K562 (cell line): ENCODE measurements around the gene ATAD5. TPM values are rescaled to one million over a fixed set of nuclear protein-coding genes. Genes with fewer than 3 reads are reported as not detected.

ENCODE experiments used
- ATAC-seq: fragments of 200-7000 bp; cut with Tn5 transposase; 3 replicates; pipeline ENCODE4 v1.9.1; 2020; ENCODE audit warnings: moderate library complexity
- BruUV-seq: library from RNA; stranded (reverse); fragments of 400-500 nt; replicated peaks from 2 replicates; lab custom pipeline; 2021; lab: Mats Ljungman, UMichigan
- CTCF ChIA-PET: fragments of 300-600 bp; formaldehyde crosslinking; extraction: SDS; loops from one replicate; lab custom pipeline; 2021; ENCODE audit warnings: low intra/inter-chr PET ratio; lab: Yijun Ruan, JAX
- POLR2A ChIA-PET: fragments of 300-600, 350-650 bp; sonication (Branson Sonifier 250); formaldehyde crosslinking; extraction: SDS; loops from one replicate; lab custom pipeline; 2021; ENCODE audit warnings: antibody characterized with exemption, inconsistent platforms; lab: Yijun Ruan, JAX
- DNase-seq, 4 experiments: peaks; one replicate each; pipeline versions ENCODE4 v3.0.0 to v3.0.0-alpha.2; 2011 to 2018; ENCODE audit warnings: low spot score in 3 of 4, mixed read lengths in 3 of 4; ENCODE audit errors: extremely low read depth in 1 of 4
- FAIRE-seq: peaks from 2 replicates; lab custom pipeline; 2011; peaks lifted over from hg19 to GRCh38; lab: Jason Lieb, UNC
- H2AFZ ChIP-seq: 2 replicates; pipeline ENCODE4 v1.6.0; 2011; ENCODE audit warnings: low read depth, low read length, control low read depth, inconsistent platforms
- H3K27ac ChIP-seq: fragments of 200-600 bp; 3 replicates; pipeline ENCODE4 v1.8.0; 2011; ENCODE audit warnings: low read depth, mild to moderate bottlenecking, control low read depth, inconsistent platforms, low read length, moderate library complexity, mixed read lengths; ENCODE audit errors: extremely low read depth
- H3K27me3 ChIP-seq, 2 experiments: fragments of 300-600 bp in 1 of 2; 2 replicates in 1 of 2; 3 replicates in 1 of 2; pipeline versions ENCODE4 v1.6.0 to v1.8.0; 2011; ENCODE audit warnings: inconsistent platforms in 2 of 2, low read length in 2 of 2, mild to moderate bottlenecking in 1 of 2, mixed read lengths in 1 of 2, moderate library complexity in 1 of 2; ENCODE audit not compliant: control insufficient read depth in 2 of 2, insufficient read depth in 2 of 2
- H3K36me3 ChIP-seq: fragments of 300-600 bp; 3 replicates; pipeline ENCODE4 v1.8.0; 2011; ENCODE audit warnings: mild to moderate bottlenecking, low read length, inconsistent platforms; ENCODE audit not compliant: control insufficient read depth, insufficient read depth
- H3K4me1 ChIP-seq, 2 experiments: fragments of 200-600 bp in 1 of 2; replicated peaks in 1 of 2; 2 replicates in 1 of 2; 3 replicates in 1 of 2; pipeline versions ENCODE4 v1.5.1 to v1.8.0; 2011; ENCODE audit warnings: inconsistent platforms in 2 of 2, low read length in 2 of 2, mild to moderate bottlenecking in 1 of 2, mixed read lengths in 1 of 2, moderate library complexity in 1 of 2; ENCODE audit not compliant: control insufficient read depth in 2 of 2, insufficient read depth in 2 of 2
- H3K4me2 ChIP-seq: 2 replicates; pipeline ENCODE4 v1.6.1; 2011; ENCODE audit warnings: low read length, control low read depth, inconsistent platforms, mixed read lengths; ENCODE audit not compliant: insufficient read depth
- H3K4me3 ChIP-seq: fragments of 200-600 bp; sonication (generic), shearing (Covaris generic); 2 replicates; pipeline ENCODE4 v1.5.1; 2016; ENCODE audit warnings: control low read depth, inconsistent platforms
- H3K79me2 ChIP-seq: fragments of 200-600 bp; 3 replicates; pipeline ENCODE4 v1.8.0; 2011; ENCODE audit warnings: low read length, inconsistent platforms; ENCODE audit not compliant: control insufficient read depth, insufficient read depth
- H3K9ac ChIP-seq, 2 experiments: 2 replicates each; pipeline versions ENCODE4 v1.6.0 to v1.6.1; 2011; ENCODE audit warnings: low read depth in 2 of 2, low read length in 2 of 2, control low read depth in 1 of 2, inconsistent platforms in 1 of 2, mild to moderate bottlenecking in 1 of 2, mixed read lengths in 1 of 2; ENCODE audit not compliant: insufficient read depth in 1 of 2
- H3K9me1 ChIP-seq: one replicate; pipeline ENCODE4 v1.6.0; 2011; ENCODE audit warnings: inconsistent platforms, mild to moderate bottlenecking, low read length, moderate library complexity; ENCODE audit not compliant: control insufficient read depth, insufficient read depth
- H3K9me3 ChIP-seq: replicated peaks from 2 replicates; pipeline ENCODE4 v1.5.1; 2011; ENCODE audit warnings: low read depth, low read length, inconsistent platforms; ENCODE audit not compliant: control insufficient read depth, insufficient read depth
- H4K20me1 ChIP-seq: replicated peaks from 2 replicates; pipeline ENCODE4 v1.6.1; 2011; ENCODE audit warnings: low read length, inconsistent platforms, mixed read lengths; ENCODE audit not compliant: control insufficient read depth, insufficient read depth
- BRD4 ChIP-seq: fragments of 200-600 bp; sonication (generic); IDR thresholded peaks from 2 replicates; pipeline ENCODE4 v1.6.1; 2017; ENCODE audit warnings: inconsistent platforms
- KLF1 ChIP-seq: fragments of 450-650 bp; IDR thresholded peaks from 2 replicates; pipeline ENCODE4 v1.6.1; 2016; ENCODE audit warnings: missing genetic modification characterization, missing compliant biosample characterization
- POLR2A ChIP-seq: fragments of 450-650 bp; conservative IDR thresholded peaks from 2 replicates; pipeline ENCODE4 v1.6.1; 2016
- POLR2AphosphoS2 ChIP-seq: IDR thresholded peaks from 2 replicates; pipeline ENCODE4 v1.6.1; 2012; ENCODE audit warnings: low read length, improper control_type of control experiment
- SMARCE1 ChIP-seq: fragments of 450-650 bp; IDR thresholded peaks from 2 replicates; pipeline ENCODE4 v1.7.1; 2016; ENCODE audit warnings: mild to moderate bottlenecking
- ZFPM2 ChIP-seq: fragments of 250-450 bp; sonication (Bioruptor Pico); IDR thresholded peaks from 2 replicates; pipeline ENCODE4 v1.5.1; 2022; ENCODE audit warnings: mild to moderate bottlenecking
- ZKSCAN3 ChIP-seq: fragments of 250-450 bp; sonication (Bioruptor Pico); IDR thresholded peaks from 2 replicates; pipeline ENCODE4 v1.4.0; 2020
- ZNF384 ChIP-seq: IDR thresholded peaks from 2 replicates; pipeline ENCODE4 v1.6.1; 2012; ENCODE audit warnings: low read depth, low read length, improper control_type of control experiment
- WGBS: fragments of 100-300 bp; shearing (Covaris generic); methylation state at CpG from one replicate; pipeline ENCODE4 v1.1.6; 2016; ENCODE audit warnings: low coverage, mixed read lengths; ENCODE audit not compliant: insufficient coverage; ENCODE audit errors: missing lambda C conversion rate; 5-methylcytosine and 5-hydroxymethylcytosine counted together
- in situ Hi-C: fragments of 300-500 bp; cut with MboI; formaldehyde crosslinking; loops from 4 replicates; pipeline ENCODE4 v1.15.0; 2018; ENCODE audit warnings: inconsistent platforms, mixed read lengths
- intact Hi-C: fragments of 100-400 bp; cut with micrococcal nuclease; formaldehyde crosslinking; loops from 2 replicates; pipeline ENCODE4 v1.14.2; 2022
- polyA plus RNA-seq, 8 experiments: library from polyadenylated mRNA; depleted of rRNA in 4 of 8; stranded (reverse) in 5 of 8; unstranded in 3 of 8; fragments of >200 nt; fragmentation: Nextera tagmentation in 2 of 8; fragmentation: Illumina TruSeq in 1 of 8; extraction: Ambion mirVana in 2 of 8; extraction: Trizol in 1 of 8; gene quantifications; 2 replicates each; pipeline versions ENCODE4 v1.2.1 to v1.2.3, GENCODE V29; 2011 to 2014; ENCODE audit warnings: inconsistent platforms in 1 of 8, missing spikeins in 1 of 8
- total RNA-seq, 7 experiments: library from RNA; depleted of rRNA in 6 of 7; stranded (reverse); fragments of >200 nt in 6 of 7; fragmentation: Illumina TruSeq in 2 of 7; extraction: Trizol in 2 of 7; gene quantifications; 2 replicates each; pipeline versions ENCODE4 v1.2.1 to v1.2.3, GENCODE V29; 2011 to 2021; ENCODE audit warnings: low replicate concordance in 1 of 7
- TF ChIP-seq, protein P1 (sequence below): sonication (generic); formaldehyde crosslinking; IDR thresholded peaks from 2 replicates; pipeline ENCODE4 v1.8.0; 2023; ENCODE audit warnings: mild to moderate bottlenecking, missing genetic modification reagents

The ATAD5 gene
- total and polyA plus RNA-seq, 9 of the 15 experiments (the other 6 are each of a cell fraction or from before 2014, with no cell fraction given) = 4.6 to 25.6 (median 19.5) TPM

DNA sequence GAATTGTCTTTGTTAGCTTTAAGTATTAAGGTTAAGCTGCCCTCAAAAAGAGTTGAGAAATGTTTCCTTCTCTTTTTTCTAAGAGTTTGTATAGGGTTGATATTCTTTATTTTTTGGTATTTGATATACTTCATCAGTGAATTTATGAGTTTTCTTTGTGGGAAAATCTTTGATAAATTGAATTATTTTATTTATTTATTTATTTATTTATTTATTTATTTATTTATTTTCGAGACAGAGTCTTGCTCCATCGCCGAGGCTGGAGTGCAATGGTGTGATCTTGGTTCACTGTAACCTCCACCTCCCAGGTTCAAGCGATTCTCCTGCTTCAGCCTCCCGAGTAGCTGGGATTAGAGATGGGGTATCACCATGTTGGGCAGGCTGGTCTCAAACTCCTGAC is 54.4 kb downstream of the ATAD5 start:
- H3K36me3 ChIP-seq = peaks cover 64% of the 10 kb centered on the region
- intact Hi-C loops = no loop called here
- ATAC-seq = no peak
- DNase-seq = no peak
- 92% methylated on average over 5 of the region's 5 CpGs for WGBS
- no peaks in the 10 kb centered on the region for H4K20me1 ChIP-seq
- no peak overlapping the region for H3K9ac ChIP-seq
- no peaks in the 10 kb centered on the region for H3K4me1 ChIP-seq
- no peaks in the 10 kb centered on the region for H3K79me2 ChIP-seq
- H3K27me3 ChIP-seq = no peaks in the 10 kb centered on the region
- no peaks in the 10 kb centered on the region for H3K9me3 ChIP-seq
- TF ChIP-seq ZFPM2 (CRISPR knock-in tag) (no peak), SMARCE1 (no peak), BRD4 (no peak), ZKSCAN3 (CRISPR knock-in tag) (no peak), POLR2A (no peak), ZNF384 (no peak), KLF1 (no peak), POLR2AphosphoS2 (no peak)
- TF ChIP-seq, protein P1, sequence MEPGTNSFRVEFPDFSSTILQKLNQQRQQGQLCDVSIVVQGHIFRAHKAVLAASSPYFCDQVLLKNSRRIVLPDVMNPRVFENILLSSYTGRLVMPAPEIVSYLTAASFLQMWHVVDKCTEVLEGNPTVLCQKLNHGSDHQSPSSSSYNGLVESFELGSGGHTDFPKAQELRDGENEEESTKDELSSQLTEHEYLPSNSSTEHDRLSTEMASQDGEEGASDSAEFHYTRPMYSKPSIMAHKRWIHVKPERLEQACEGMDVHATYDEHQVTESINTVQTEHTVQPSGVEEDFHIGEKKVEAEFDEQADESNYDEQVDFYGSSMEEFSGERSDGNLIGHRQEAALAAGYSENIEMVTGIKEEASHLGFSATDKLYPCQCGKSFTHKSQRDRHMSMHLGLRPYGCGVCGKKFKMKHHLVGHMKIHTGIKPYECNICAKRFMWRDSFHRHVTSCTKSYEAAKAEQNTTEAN (CRISPR knock-in tag) = no peak
- CTCF ChIA-PET = no interaction called here
- BruUV-seq = no TSS peak
- H2AFZ ChIP-seq = no peak overlapping the region
- H3K9me1 ChIP-seq = no peaks in the 10 kb centered on the region
- no peak overlapping the region for H3K27ac ChIP-seq
- no peak for FAIRE-seq
- H3K4me3 ChIP-seq = no peak overlapping the region
- H3K4me2 ChIP-seq = no peak overlapping the region
- in situ Hi-C loops = no loop called here
- POLR2A ChIA-PET = interaction anchor here (1.7 kb wide), 1 partner anchor 12 kb away, joined by 5 read pairs; no protein-coding TSS in a partner anchor
